Urinary bladder (tissue), 4 donors: Measurements from ENCODE around the gene GLRX2. TPM values are rescaled to one million over a fixed set of nuclear protein-coding genes. Genes with fewer than 3 reads are reported as not detected.
"Not testable (repeated sequence)": the region's sequence is repeated elsewhere in the genome, so short reads cannot be mapped to it uniquely, and the experiment has no call there.

Experiments
- DNase-seq: peaks from one replicate; pipeline ENCODE4 v3.0.0-alpha.2; 2015; ENCODE audit errors: extremely low spot score
- H3K27ac ChIP-seq: one replicate; pipeline ENCODE4 v1.5.1; 2013; ENCODE audit warnings: low read depth, mild to moderate bottlenecking, moderate library complexity
- H3K36me3 ChIP-seq: one replicate; pipeline ENCODE4 v1.6.1; 2013; ENCODE audit warnings: mild to moderate bottlenecking, moderate library complexity; ENCODE audit not compliant: insufficient read depth
- H3K4me1 ChIP-seq: one replicate; pipeline ENCODE4 v1.6.1; 2013; ENCODE audit warnings: mild to moderate bottlenecking, moderate library complexity; ENCODE audit not compliant: insufficient read depth
- H3K4me3 ChIP-seq: one replicate; pipeline ENCODE4 v1.5.1; 2013; ENCODE audit warnings: low read depth, low read length
- WGBS: extraction: QIAGEN DNeasy Blood & Tissue Kit; methylation state at CpG from one replicate; pipeline ENCODE4 v1.1.7; 2013; 5-methylcytosine and 5-hydroxymethylcytosine counted together
- polyA plus RNA-seq: library from polyadenylated mRNA; stranded (reverse); fragments of 200-250 nt; gene quantifications from one replicate; pipeline ENCODE4 v1.2.3, GENCODE V29; 2013
- total RNA-seq: library from RNA; depleted of rRNA; stranded (reverse); fragments of >200 nt; gene quantifications from one replicate; pipeline ENCODE4 v1.2.3, GENCODE V29; 2014
- donor health status: healthy with polysubstance abuse.
- donor health status: healthy.

The GLRX2 gene
- total and polyA plus RNA-seq, 2 donors: 11.2 to 11.8 TPM

DNA sequence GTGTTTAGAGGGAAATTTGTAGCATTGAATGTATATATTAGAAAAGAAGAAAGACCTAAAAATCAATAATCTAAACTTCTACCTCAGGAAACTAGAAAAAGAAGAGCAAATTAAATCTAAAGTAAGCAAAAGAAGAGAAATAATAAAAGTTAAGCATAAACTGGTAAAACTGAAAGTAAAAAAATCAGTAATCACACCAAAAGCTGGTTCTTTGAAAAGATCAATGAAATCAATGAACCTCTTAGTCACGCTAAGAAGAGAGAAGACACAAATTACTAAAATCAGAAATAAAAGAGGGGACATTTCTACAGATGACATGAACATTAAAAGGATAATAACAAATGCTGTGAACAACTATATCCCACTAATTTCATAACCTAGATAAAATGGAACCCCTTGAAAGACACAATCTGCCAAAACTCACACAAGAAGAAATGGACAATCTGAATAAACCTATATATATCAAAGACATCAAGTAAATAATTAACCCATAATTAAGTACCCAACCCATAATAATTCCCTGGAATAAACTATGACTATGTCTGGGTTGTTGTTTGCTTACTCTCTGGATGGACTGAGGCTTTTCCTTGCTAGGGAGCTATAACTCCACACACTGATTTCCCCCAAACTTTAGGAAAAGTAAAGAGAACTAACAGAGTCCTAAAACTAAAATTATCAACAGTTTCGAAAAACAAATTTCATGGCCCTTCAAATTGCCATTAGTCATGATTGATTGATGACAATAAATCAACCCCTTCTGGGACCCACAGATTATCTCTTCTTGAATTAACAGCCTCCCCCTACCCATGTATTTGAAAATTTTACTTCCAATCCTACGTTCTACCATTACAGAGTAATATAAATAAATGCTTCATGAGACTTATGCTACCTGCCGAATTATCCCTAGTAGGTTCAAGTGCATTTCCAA, 13.9 kb upstream of the GLRX2 start:
- Histone ChIP-seq H3K4me1 (no peaks in the 10 kb centered on the region), H3K4me3 (no peak overlapping the region), H3K27ac (no peak overlapping the region), H3K36me3 (no peaks in the 10 kb centered on the region)
- no peak for DNase-seq
- WGBS: 86% methylated on average over 4 of the region's 4 CpGs

DNA sequence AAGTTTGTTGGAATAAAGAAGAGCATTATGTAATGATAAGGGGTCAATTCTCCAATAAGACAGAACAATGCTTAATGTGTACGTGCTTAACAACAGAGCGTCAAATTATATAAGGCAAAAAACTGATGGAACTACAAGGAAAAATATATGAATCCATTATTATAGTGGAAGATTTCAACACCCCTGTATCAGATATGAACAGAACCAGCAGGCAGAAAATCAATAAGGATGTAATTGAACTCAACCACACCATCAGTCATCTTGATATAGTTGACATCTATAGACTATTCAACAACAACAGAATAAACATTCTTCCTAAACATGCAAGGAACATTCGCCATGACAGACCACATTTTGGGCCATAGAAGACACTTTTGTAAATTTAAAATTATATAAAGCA, 13.0 kb upstream of the GLRX2 start:
- Histone ChIP-seq H3K4me1 (no peaks in the 10 kb centered on the region), H3K4me3 (no peak overlapping the region), H3K36me3 (no peaks in the 10 kb centered on the region), H3K27ac (no peak overlapping the region)
- DNase-seq: no peak
- whole genome bisulfite sequencing: 82% methylated on average over 3 of the region's 3 CpGs

DNA sequence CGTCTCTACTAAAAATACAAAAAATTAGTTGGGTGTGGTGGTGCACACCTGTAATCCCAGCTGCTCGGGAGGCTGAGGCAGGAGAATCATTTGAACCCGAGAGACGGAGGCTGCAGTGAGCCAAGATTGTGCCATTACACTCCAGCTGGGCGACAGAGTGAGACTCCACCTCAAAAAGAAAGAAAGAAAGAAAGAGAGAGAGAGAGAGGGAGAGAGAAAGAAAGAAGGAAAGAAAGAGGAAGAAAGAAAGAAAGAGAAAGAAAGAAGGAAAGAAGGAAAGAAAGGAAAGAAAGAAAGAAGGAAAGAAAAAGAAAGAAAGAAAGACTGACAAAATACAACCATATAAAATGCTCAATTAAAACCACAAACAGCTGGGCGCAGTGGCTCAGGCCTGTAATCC, 12.0 kb upstream of the GLRX2 start:
- not testable (repeated sequence) for H3K36me3 ChIP-seq, H3K4me1 ChIP-seq, H3K27ac ChIP-seq, DNase-seq, H3K4me3 ChIP-seq
- 98% methylated on average over 6 of the region's 6 CpGs for WGBS

DNA sequence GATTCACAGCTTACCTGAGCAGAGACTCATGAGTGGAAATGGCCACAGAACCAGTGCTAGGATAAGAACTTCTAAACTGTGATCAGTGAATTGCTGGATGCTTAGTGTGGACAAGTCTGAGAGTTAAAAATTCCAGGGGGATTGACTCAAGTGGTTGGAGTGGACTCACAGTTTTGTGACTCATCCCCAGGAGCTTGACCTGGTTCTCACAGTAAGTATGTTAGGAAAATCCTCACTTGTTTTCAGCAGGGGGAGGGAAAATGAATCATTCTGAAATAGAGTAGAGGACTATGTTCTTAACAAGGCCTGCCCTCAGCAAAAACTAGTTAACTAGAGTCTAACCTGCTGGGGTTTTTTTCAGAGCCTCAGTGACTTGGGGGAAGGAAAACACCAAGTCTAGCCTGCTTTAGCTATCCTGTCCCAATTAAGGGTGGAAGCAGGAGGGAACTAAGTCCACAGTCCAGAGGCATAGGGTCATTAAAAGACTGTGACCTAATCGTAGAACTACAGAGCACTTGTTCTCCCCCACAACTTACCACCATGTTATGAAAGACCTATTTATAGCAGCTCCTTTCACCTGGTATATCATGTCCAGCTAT, 10.5 kb upstream of the GLRX2 start:
- Histone ChIP-seq H3K36me3 (no peaks in the 10 kb centered on the region), H3K4me1 (no peaks in the 10 kb centered on the region), H3K27ac (no peak overlapping the region), H3K4me3 (no peak overlapping the region)
- 55% methylated on average over 1 of the region's 1 CpG for WGBS
- DNase-seq: no peak

DNA sequence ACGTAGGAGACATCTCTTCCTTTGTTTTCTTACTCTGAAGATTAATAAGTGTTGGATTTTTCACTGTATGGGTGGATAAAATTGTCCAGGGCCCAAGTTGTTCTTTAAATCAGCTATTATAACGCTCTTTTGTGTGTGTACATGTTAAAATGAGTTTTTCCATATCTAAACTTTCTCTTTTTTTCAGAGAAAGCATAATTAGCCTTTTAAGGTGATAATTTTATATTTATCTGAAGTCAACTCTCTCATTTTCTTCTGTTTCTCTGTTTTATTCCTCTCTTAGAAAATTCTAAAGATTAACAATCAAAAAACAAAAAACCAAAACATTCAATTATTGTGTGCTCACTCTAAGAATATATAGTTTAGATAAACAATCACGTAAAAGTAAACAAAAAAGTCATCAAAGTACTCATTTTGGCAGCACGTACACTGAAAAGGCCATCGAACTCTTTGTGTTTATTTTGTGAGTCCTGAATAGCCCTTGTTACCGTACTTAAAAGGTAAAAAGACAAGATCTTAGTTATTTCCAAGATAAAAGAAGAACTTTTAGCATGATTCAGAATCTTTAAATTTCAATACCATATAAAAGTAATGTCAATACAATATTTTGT, 9.4 kb upstream of the GLRX2 start:
- no peak for DNase-seq
- Histone ChIP-seq H3K4me1 (no peaks in the 10 kb centered on the region), H3K36me3 (no peaks in the 10 kb centered on the region), H3K27ac (no peak overlapping the region), H3K4me3 (no peak overlapping the region)
- WGBS: 69% methylated on average over 6 of the region's 6 CpGs

DNA sequence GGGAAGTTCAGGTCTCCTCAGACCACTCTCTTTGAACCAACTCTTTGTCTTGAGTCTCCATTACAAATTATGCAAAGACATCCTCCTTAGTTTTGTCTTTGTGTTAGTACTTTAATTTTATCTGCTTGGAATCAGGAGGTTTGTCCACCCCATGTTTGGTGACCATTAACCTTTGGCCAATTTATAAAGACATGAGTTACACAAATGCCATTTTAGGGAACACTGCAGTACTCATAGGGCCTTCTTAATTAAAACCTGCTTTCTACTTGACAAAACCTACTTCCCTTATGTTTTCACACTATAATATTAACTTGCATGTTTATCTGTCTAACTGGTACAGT, 8.7 kb upstream of the GLRX2 start:
- no peak for DNase-seq
- H3K36me3 ChIP-seq: no peaks in the 10 kb centered on the region
- no peak overlapping the region for H3K27ac ChIP-seq
- H3K4me1 ChIP-seq: no peaks in the 10 kb centered on the region
- H3K4me3 ChIP-seq: no peak overlapping the region

DNA sequence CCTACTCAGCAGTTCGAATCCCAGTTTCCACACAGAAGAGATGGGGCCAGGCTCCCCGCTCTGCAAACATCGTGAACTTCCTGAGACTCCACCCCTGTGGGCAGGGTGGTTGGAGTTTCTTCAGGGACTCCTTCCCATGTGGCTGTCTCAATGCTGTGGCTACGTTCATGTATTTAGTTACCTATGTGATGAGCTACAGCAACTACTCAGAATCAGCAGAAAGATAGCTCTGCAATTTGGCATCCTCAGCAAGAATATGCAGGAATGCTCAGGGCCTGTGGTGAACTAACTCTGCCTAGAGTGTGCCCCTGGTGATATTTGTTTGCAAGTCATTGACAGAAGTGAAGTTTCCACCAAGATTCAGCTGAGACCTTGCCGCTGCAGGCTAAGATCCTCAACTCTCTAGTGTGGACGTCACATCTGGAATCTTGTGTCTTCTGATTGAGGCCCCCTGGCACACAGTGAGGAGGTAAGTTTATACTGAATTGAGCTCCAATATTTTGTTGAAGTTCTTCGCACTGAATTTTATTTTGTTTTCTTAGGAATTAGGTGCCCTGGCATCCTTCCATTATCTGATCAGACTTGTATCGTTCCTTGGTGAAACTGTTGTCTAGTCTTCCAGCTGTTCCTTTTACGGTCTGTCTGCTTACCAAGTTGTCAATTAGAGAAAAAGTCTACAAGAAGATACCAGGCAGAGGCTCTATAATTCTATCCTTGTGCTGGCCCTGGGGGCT, 8.2 kb upstream of the GLRX2 start:
- WGBS: 73% methylated on average over 9 of the region's 9 CpGs
- Histone ChIP-seq H3K4me3 (no peak overlapping the region), H3K27ac (no peak overlapping the region), H3K36me3 (no peaks in the 10 kb centered on the region), H3K4me1 (no peaks in the 10 kb centered on the region)
- no peak for DNase-seq

DNA sequence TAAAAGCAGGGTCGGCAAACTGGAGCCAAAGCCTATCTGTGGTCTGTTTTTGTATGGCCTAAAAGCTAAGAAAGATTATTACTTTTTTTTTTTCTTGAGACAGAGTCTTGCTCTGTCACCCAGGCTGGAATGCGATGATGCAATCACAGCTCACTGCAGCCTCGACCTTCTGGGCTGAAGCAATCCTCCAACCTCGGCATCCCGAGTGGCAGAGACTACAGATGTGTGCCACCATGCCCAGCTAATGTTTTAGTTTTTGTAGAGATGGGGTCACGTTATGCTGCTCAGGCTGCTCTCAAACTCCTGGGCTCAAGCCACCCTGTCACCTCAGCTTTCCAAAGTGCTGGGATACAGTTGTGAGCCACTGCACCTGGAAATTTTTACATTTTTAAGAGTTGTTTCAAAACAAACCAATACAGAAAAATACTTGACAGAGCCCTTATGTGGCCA, 6.5 kb upstream of the GLRX2 start:
- no peak for DNase-seq
- no peaks in the 10 kb centered on the region for H3K4me1 ChIP-seq
- no peak overlapping the region for H3K27ac ChIP-seq
- no peak overlapping the region for H3K4me3 ChIP-seq
- H3K36me3 ChIP-seq: no peaks in the 10 kb centered on the region
- 18% methylated on average over 6 of the region's 6 CpGs for WGBS

DNA sequence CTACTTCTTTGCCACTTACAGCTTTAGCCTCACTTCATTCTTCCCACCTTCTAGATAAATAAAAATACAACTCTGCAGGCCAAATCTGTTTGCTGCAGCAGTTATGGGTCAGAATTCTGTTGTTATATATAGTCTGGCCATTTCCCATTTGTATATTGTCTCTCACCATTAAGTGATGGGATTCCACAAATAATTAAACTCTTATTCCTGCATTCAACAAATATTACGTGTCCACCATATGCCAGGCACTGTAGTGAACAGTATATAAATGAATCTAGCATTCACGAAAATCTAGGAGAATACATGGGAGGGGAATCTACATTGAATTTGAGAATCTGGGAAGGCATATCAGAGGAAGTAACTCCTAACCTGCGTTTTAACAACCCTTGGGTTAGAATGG, 5.7 kb upstream of the GLRX2 start:
- no peak overlapping the region for H3K4me3 ChIP-seq
- H3K36me3 ChIP-seq: no peaks in the 10 kb centered on the region
- no peak for DNase-seq
- H3K27ac ChIP-seq: no peak overlapping the region
- H3K4me1 ChIP-seq: no peaks in the 10 kb centered on the region
- WGBS: 82% methylated on average over 3 of the region's 3 CpGs

DNA sequence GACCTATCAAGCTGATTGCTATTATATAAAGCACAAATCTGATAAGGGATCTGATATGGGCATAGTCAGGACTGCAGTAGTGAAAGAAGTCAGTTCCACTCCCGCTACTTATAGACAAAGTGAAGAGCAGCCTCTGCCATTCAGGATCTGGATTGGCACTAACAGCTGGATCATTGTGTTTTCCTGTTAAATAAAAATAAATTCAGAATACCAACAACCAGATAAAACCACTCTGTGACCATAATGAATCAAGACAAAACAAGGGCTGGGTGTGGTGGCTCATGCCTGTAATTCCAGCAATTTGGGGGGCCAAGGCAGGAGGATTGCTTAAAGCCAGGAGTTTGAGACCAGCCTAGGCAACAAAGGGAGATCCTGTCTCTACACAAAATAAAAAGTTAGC, 5.0 kb upstream of the GLRX2 start:
- Histone ChIP-seq H3K27ac (no peak overlapping the region), H3K36me3 (no peaks in the 10 kb centered on the region), H3K4me1 (no peaks in the 10 kb centered on the region), H3K4me3 (no peak overlapping the region)
- DNase-seq: no peak
- 95% methylated on average over 1 of the region's 1 CpG for WGBS

DNA sequence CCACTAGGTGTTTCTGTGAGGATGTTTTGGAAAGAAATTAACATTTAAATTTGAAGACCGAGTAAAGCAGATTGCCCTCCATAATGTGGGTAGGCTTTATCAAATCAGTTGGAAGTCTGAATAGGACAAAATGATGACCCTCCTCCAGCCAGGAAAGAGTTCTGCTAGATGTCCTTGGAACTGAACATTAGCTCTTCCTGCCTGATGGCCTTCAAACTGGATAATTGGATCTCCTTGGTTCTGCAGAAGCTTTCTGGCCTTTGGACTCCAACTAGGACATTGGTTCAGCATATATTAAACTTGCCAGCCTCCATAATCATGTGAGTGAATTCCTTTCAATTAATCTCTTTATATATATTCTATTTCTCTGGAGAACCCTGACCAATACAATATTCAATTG, 4.4 kb upstream of the GLRX2 start:
- no peak overlapping the region for H3K27ac ChIP-seq
- no peaks in the 10 kb centered on the region for H3K36me3 ChIP-seq
- WGBS: 99% methylated on average over 1 of the region's 1 CpG
- DNase-seq: no peak
- no peaks in the 10 kb centered on the region for H3K4me1 ChIP-seq
- no peak overlapping the region for H3K4me3 ChIP-seq

DNA sequence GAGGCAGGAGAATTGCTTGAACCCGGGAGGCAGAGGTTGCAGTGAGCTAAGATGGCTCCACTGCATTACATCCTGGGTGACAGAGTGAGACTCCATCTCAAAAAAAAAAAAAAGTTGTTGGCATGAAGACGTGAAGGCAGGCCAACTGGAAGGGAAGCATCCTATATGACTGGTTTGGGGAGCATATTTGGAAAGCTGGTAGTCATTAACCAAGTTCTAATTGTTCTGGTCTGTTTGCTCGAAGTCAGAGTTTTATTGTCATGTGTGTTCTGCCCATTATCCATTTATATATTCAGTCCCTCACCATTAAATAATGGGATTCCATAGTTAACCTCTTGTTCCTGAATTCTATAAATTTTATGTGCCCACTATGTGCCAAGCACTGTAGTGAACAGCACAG, 3.3 kb upstream of the GLRX2 start:
- Histone ChIP-seq H3K4me3 (no peak overlapping the region), H3K4me1 (no peaks in the 10 kb centered on the region)
- WGBS: 79% methylated on average over 3 of the region's 3 CpGs

DNA sequence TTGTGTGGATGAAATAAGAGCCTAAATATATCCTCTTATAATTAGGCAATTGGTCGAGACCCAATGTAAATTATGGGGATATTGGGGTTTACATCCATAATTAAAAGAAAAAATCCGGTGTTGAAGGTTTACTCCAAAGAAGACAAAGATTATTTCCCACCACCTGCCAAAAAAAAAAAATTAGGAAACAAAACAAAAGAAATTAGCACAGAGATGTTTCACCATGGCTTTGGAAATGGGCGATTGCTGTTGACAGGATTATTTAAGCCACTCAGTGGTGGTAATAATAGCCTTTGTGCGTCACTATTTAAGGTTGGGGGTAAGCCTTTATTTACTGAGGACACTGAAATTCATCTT, 585 bp upstream of the GLRX2 start:
- 41% methylated on average over 4 of the region's 4 CpGs for WGBS
- Histone ChIP-seq H3K36me3 (no peaks in the 10 kb centered on the region), H3K4me3 (peak overlapping the region; percentile 80), H3K27ac (no peak overlapping the region), H3K4me1 (no peaks in the 10 kb centered on the region)
- no peak for DNase-seq

More for the DNA sequence above, 3.3 kb upstream of the GLRX2 start:
- H3K36me3 ChIP-seq: no peaks in the 10 kb centered on the region
- H3K27ac ChIP-seq: no peak overlapping the region
- DNase-seq: no peak
